ENCODE measurements around the gene RASAL1. TPM values are rescaled to one million over a fixed set of nuclear protein-coding genes. Genes with fewer than 3 reads are reported as not detected.

RASAL1 gene
- total and polyA plus RNA-seq, 2 experiments from 2014 or later, result 2.7 to 8.2 TPM

DNA sequence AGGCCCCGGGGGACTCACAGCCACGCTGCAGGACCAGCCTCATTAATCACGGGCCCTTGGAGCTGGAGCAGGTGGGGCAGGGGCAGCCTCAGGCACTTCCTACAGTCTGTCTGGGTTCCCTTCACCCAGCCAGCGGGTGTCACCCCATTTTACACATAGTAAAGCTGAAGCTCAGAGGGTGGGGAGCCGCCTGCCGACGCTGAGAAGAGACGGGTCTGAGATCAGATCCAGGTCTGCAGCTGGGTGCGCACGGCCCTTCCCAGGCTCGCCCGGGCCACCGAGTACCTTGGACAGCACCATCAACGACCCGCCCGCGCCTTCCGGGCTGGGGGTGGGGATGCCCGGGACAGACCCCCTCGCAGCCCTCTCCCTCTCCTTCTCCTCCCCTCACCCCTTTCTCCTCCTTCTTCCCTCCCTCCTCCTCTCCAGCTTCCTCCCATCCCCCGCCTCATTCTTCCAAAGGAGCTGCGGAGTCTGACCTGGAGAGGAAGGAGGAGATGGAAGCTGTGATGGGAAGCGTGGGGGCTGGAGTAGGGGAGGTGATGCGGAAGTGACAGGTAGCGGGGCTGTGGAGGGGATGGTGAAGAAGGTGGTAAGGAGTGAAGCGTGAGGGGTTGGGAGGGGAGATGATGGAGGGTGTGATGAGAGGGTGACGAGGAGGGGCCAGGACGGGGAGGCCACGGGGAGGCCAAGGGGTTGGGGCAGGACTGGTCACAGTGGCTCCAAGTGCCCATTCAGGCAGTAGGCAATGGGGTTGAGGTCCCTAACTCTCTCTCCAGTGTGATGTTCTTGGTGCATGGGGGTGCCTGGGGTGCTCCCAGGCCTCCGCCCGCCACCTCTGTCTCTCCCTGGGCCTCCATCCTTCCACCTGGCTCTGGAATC lies 70.2 kb downstream of the RASAL1 start:
- DNase-seq (ENCODE audit: low spot score) (peak; percentile 85), ATAC-seq (peak; percentile 88)
- peaks cover 44% of the 10 kb centered on the region for H3K4me1 Mint-ChIP-seq
- no peaks in the 10 kb centered on the region for H3K79me2 ChIP-seq (replicated peaks; ENCODE audit: insufficient read depth)
- H3K4me2 ChIP-seq, result peak overlapping the region; percentile 78
- H3K27me3 ChIP-seq (ENCODE audit: insufficient read depth), result 0 out of 2 replicates have a peak, but pooled peaks cover 2% of the 10 kb centered on the region
- peak overlapping the region; percentile 58 for H3K4me3 ChIP-seq
- H3F3A ChIP-seq (replicated peaks; ENCODE audit: low read depth), result no peaks in the 10 kb centered on the region
- H4K20me1 ChIP-seq (replicated peaks; ENCODE audit: insufficient read depth), result no peaks in the 10 kb centered on the region; the same call in 1 of the 2 replicates
- H3K4me3 Mint-ChIP-seq, result peak overlapping the region; percentile 47; the same call in 2 of the 3 replicates
- no peaks in the 10 kb centered on the region for H3K9me2 ChIP-seq (ENCODE audit: insufficient read depth)
- peaks cover 9% of the 10 kb centered on the region for H3K27me3 Mint-ChIP-seq (ENCODE audit: insufficient read depth, low read depth, poor library complexity)
- peaks cover 13% of the 10 kb centered on the region; the same call in 1 of the 2 replicates for H3K4me1 ChIP-seq (ENCODE audit: insufficient read depth)
- H3K36me3 ChIP-seq (ENCODE audit: insufficient read depth), result no peaks in the 10 kb centered on the region
- no peaks in the 10 kb centered on the region for H3K36me3 Mint-ChIP-seq (ENCODE audit: low read depth)
- H2AFZ ChIP-seq, result no peak overlapping the region
- no peaks in the 10 kb centered on the region for H3K9me3 Mint-ChIP-seq
- H3K27ac ChIP-seq (ENCODE audit: low read depth), result no peak overlapping the region
- TF ChIP-seq EZH2phosphoT487 (IDR thresholded peaks at IDR 0.05; ENCODE audit: unreplicated experiment), result no peak
- TF ChIP-seq, protein P1, sequence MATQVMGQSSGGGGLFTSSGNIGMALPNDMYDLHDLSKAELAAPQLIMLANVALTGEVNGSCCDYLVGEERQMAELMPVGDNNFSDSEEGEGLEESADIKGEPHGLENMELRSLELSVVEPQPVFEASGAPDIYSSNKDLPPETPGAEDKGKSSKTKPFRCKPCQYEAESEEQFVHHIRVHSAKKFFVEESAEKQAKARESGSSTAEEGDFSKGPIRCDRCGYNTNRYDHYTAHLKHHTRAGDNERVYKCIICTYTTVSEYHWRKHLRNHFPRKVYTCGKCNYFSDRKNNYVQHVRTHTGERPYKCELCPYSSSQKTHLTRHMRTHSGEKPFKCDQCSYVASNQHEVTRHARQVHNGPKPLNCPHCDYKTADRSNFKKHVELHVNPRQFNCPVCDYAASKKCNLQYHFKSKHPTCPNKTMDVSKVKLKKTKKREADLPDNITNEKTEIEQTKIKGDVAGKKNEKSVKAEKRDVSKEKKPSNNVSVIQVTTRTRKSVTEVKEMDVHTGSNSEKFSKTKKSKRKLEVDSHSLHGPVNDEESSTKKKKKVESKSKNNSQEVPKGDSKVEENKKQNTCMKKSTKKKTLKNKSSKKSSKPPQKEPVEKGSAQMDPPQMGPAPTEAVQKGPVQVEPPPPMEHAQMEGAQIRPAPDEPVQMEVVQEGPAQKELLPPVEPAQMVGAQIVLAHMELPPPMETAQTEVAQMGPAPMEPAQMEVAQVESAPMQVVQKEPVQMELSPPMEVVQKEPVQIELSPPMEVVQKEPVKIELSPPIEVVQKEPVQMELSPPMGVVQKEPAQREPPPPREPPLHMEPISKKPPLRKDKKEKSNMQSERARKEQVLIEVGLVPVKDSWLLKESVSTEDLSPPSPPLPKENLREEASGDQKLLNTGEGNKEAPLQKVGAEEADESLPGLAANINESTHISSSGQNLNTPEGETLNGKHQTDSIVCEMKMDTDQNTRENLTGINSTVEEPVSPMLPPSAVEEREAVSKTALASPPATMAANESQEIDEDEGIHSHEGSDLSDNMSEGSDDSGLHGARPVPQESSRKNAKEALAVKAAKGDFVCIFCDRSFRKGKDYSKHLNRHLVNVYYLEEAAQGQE (IDR thresholded peaks at IDR 0.05; ENCODE audit: unreplicated experiment), result peak; percentile 99
- TF ChIP-seq, protein P2, sequence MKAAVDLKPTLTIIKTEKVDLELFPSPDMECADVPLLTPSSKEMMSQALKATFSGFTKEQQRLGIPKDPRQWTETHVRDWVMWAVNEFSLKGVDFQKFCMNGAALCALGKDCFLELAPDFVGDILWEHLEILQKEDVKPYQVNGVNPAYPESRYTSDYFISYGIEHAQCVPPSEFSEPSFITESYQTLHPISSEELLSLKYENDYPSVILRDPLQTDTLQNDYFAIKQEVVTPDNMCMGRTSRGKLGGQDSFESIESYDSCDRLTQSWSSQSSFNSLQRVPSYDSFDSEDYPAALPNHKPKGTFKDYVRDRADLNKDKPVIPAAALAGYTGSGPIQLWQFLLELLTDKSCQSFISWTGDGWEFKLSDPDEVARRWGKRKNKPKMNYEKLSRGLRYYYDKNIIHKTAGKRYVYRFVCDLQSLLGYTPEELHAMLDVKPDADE (IDR thresholded peaks at IDR 0.05), result peak; percentile 45; the same call in 1 of the 2 replicates
- peak; percentile 46; the same call in 1 of the 2 replicates for TF ChIP-seq CREB1 (CRISPR knock-in tag; IDR thresholded peaks at IDR 0.05; ENCODE audit: low read depth)
- H3K27ac Mint-ChIP-seq, result no peak overlapping the region

DNA sequence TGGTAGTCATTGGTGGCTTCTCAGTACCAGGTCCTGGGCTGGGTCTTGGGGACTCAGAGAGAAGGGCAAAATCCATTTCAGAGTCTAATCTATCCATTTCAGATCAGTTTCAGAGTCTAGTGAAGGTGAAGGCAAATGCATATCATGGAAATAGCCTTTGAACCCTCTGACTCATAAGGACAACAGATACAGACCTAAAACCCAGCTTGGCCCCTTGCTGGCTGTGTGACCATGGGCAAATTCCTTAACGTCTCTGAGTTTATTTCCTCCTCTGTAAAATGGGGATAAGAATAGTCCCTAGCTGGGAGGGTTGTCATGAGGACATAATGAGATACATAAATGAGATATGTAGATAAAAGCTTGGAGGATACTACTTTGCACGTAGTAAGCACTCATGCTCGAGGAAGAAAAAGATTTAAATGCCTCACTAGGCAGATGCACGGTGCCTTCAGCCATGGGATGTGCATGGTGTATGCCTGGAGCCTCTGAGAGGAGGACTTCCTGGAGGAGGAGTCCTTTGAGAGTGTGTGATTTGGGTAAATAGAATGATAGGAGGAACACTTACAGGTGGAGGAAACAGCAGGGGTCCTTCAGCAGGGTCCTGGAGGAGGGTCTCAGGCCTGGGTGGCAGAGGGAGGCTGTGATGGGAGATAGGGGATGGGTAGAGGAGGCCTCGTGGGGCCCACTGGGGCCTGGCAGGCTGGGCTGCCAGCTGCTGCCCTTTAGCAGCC lies 71.0 kb downstream of the RASAL1 start:
- H3K9me2 ChIP-seq (ENCODE audit: insufficient read depth), result no peaks in the 10 kb centered on the region
- Mint-ChIP-seq H3K4me3 (peak overlapping the region; percentile 37; the same call in 2 of the 3 replicates), H3K4me1 (peaks cover 39% of the 10 kb centered on the region), H3K27ac (no peak overlapping the region), H3K27me3 (ENCODE audit: insufficient read depth, low read depth, poor library complexity) (peaks cover 7% of the 10 kb centered on the region), H3K36me3 (ENCODE audit: low read depth) (no peaks in the 10 kb centered on the region), H3K9me3 (no peaks in the 10 kb centered on the region)
- peak overlapping the region; percentile 78 for H3K4me2 ChIP-seq
- H4K20me1 ChIP-seq (replicated peaks; ENCODE audit: insufficient read depth), result no peaks in the 10 kb centered on the region; the same call in 1 of the 2 replicates
- H3K27me3 ChIP-seq (ENCODE audit: insufficient read depth), result 0 out of 2 replicates have a peak, but pooled peaks cover 2% of the 10 kb centered on the region
- ATAC-seq (no peak), DNase-seq (ENCODE audit: low spot score) (no peak)
- H3K79me2 ChIP-seq (replicated peaks; ENCODE audit: insufficient read depth), result no peaks in the 10 kb centered on the region
- no peak overlapping the region for H3K27ac ChIP-seq (ENCODE audit: low read depth)
- TF ChIP-seq, protein P3, sequence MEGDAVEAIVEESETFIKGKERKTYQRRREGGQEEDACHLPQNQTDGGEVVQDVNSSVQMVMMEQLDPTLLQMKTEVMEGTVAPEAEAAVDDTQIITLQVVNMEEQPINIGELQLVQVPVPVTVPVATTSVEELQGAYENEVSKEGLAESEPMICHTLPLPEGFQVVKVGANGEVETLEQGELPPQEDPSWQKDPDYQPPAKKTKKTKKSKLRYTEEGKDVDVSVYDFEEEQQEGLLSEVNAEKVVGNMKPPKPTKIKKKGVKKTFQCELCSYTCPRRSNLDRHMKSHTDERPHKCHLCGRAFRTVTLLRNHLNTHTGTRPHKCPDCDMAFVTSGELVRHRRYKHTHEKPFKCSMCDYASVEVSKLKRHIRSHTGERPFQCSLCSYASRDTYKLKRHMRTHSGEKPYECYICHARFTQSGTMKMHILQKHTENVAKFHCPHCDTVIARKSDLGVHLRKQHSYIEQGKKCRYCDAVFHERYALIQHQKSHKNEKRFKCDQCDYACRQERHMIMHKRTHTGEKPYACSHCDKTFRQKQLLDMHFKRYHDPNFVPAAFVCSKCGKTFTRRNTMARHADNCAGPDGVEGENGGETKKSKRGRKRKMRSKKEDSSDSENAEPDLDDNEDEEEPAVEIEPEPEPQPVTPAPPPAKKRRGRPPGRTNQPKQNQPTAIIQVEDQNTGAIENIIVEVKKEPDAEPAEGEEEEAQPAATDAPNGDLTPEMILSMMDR (conservative IDR thresholded peaks at IDR 0.05; ENCODE audit: low read depth in 2 of 2), result no peak
- TF ChIP-seq CREB1 (CRISPR knock-in tag; IDR thresholded peaks at IDR 0.05; ENCODE audit: low read depth), result no peak
- no peak for TF ChIP-seq POLR2AphosphoS5 (IDR thresholded peaks at IDR 0.05; ENCODE audit: low read depth)
- no peak for TF ChIP-seq ZNF331 (CRISPR knock-in tag; IDR thresholded peaks at IDR 0.05; ENCODE audit: low read depth)
- no peak for TF ChIP-seq EZH2 (IDR thresholded peaks at IDR 0.05; ENCODE audit: low read depth, unreplicated experiment)
- H3K4me3 ChIP-seq, result peak overlapping the region; percentile 58; the same call in 1 of the 2 replicates
- peaks cover 13% of the 10 kb centered on the region; the same call in 1 of the 2 replicates for H3K4me1 ChIP-seq (ENCODE audit: insufficient read depth)
- H2AFZ ChIP-seq, result no peak overlapping the region
- no peaks in the 10 kb centered on the region for H3K36me3 ChIP-seq (ENCODE audit: insufficient read depth)
- no peaks in the 10 kb centered on the region for H3F3A ChIP-seq (replicated peaks; ENCODE audit: low read depth)

Data from GM23338 (cell line).